Heart left ventricle (tissue), 13 donors: Measurements from ENCODE around the gene DMGDH.
A peak's percentile ranks its signal among the peaks of the same experiment; 100 is the strongest.

ENCODE experiments used
- CTCF ChIP-seq, 12 donors: fragments of 200-600 bp; sonication (generic) in 4 of 12; IDR thresholded peaks; one replicate each; pipeline versions ENCODE4 v1.5.0 to v1.8.0; 2018 to 2022; ENCODE audit warnings: antibody characterized with exemption in 12 of 12, mild to moderate bottlenecking in 5 of 12
- POLR2A ChIP-seq, 2 donors: fragments of 450-650 bp; IDR thresholded peaks; one replicate each; pipeline ENCODE4 v1.6.1; 2017; ENCODE audit warnings: antibody characterized with exemption in 2 of 2, mild to moderate bottlenecking in 2 of 2, moderate library complexity in 2 of 2
- donor health status: ischemic (EF 13 %, LVEDD 7.1; RV severe dilation, severe dysfunction).
- donor health status: DM: no; HTN: yes; CAD: no.
- donor health status: DM: no; HTN: no; CAD: no.
- donor health status: ischemic (EF 25% LVEDD 6.9; RV normal size, moderate dysfunction).
- donor health status: ischemic (EF 25% LVEDD 5.7; RV mildly dilated, moderate dysfunction).
- donor health status: ischemic (EF 35%, LVEDD 5.7; RV mildly dilated, moderate dysfunction).
- donor health status: nonischemic (EF 11% LVEDD 7.7; RV severe dilation, severe dysfunction).
- donor health status: DM: yes; HTN: yes; CAD: no.
- donor health status: PGD.
- donor health status: ischemic (EF 29% LVEDD 5.4; RV normal size, mild dysfunction).
- donor health status: nonischemic (EF 23%, LVEDD 6.1; RV moderate dilation, normal function).

- TF ChIP-seq CTCF (IDR thresholded peaks at IDR 0.05) (peak; percentile 64 to 89 (median 78)), POLR2A (IDR thresholded peaks at IDR 0.05) (no peak)
Observed at GRCh38 chr5:79020861-79021561, 48.5 kb downstream of the DMGDH start.
